ENCODE data around the gene SYT15.
"Not testable (repeated sequence)": the region's sequence is repeated elsewhere in the genome, so short reads cannot be mapped to it uniquely, and the experiment has no call there.

Gene SYT15

DNA sequence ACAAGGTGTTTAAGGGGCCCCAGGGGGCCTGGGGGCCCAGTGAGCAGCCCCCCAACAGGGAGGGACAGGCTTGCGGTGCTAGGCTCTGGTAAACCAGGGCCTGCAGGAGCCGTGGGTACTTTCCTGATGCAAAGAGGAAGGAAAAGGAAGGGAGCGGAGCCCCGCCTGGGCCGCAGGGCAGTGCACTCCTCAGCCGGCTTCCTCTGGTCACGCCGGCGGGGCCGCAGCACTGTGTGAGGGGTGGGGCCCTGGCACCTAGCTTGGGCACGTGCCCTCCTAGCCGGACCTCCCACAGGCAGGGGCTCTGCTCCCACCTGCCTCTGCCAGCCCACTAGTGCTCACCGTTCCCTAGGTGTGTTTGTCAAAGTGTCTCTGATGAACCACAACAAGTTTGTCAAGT is 6.3 kb downstream of the SYT15 start:
- not testable (repeated sequence) for DNase-seq (ENCODE audit: extremely low read depth in 1 of 2, low read depth in 1 of 2)

GRCh38 chr10:46587546-46587945 is 8.6 kb downstream of the SYT15 start:
- not testable (repeated sequence) for DNase-seq (ENCODE audit: extremely low read depth in 1 of 2, low read depth in 1 of 2)

GRCh38 chr10:46588221-46588620 is 9.3 kb downstream of the SYT15 start:
- not testable (repeated sequence) for DNase-seq (ENCODE audit: extremely low read depth in 1 of 2, low read depth in 1 of 2)

- not testable (repeated sequence) for DNase-seq (ENCODE audit: extremely low read depth in 1 of 2, low read depth in 1 of 2)
Measured at GRCh38 chr10:46589589-46589988, 10.7 kb downstream of the SYT15 start.

- not testable (repeated sequence) for DNase-seq (ENCODE audit: extremely low read depth in 1 of 2, low read depth in 1 of 2)
Measured at GRCh38 chr10:46591053-46591452, 12.1 kb downstream of the SYT15 start.

DNA sequence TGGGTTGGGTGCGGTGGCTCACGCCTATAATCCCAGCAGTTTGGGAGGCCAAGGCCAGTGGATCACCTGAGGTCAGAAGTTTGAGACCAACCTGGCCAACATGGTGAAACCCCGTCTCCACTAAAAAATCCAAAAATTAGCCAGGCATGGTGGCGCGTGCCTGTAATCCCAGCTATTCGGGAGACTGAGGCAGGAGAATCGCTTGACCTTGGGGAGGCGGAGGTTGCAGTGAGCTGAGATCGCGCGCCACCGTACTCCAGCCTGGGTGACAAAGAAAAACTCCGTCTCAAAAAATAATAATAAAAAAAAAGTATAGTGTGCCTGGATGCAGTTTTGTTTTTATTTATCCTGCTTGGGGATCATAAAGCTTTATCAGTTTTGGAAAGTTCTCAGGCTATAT is 14.4 kb downstream of the SYT15 start:
- DNase-seq (ENCODE audit: extremely low read depth in 1 of 2, low read depth in 1 of 2) = not testable (repeated sequence)

- not testable (repeated sequence) for DNase-seq (ENCODE audit: extremely low read depth in 1 of 2, low read depth in 1 of 2)
Measured at GRCh38 chr10:46594453-46595063, 15.6 kb downstream of the SYT15 start.

DNA sequence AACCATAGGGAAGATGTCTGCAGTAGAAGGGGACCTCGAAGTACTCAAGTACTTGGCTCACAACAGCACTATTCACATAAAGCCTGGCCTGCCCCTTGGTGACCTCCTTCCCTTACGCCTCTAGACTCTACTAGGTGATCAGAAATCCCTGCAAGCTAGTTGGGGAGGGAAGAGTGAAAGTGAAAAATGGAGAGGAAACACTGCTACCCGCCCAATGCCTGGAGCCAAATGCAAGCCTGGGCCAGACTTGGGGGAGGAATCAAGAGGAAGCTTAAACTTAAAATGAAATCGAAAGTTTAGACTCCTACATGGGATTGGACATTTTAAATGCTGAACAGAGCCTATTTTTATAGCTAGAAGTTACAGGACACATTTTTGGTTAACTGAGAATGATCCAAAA is 17.6 kb downstream of the SYT15 start:
- not testable (repeated sequence) for DNase-seq (ENCODE audit: extremely low read depth in 1 of 2, low read depth in 1 of 2)

- DNase-seq (ENCODE audit: extremely low read depth in 1 of 2, low read depth in 1 of 2) = not testable (repeated sequence)
Measured at GRCh38 chr10:46597616-46598246, 18.8 kb downstream of the SYT15 start.

- DNase-seq (ENCODE audit: extremely low read depth in 1 of 2, low read depth in 1 of 2) = not testable (repeated sequence)
Measured at GRCh38 chr10:46600516-46600915, 21.6 kb downstream of the SYT15 start.

- DNase-seq (ENCODE audit: extremely low read depth in 1 of 2, low read depth in 1 of 2) = not testable (repeated sequence)
Measured at GRCh38 chr10:46615540-46615939, 36.6 kb downstream of the SYT15 start.

DNA sequence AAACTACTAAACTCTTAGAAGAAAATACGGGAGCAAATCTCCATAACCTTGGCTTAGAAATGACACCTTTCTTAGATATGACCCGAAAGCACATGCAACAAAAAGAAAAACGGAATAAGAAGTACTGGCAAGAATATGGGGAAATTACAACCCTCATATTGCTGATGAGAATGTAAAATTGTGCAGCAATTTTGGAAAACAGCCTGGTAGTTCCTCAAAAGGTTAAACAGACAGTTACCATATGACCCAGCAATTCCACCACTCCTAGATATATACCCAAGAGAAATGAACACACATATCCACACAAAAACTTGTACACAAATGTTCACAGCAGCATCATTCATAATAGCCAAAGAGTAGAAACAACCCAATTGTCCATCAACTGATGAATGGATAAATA is 37.3 kb downstream of the SYT15 start:
- DNase-seq (ENCODE audit: extremely low read depth in 1 of 2, low read depth in 1 of 2) = not testable (repeated sequence)

GRCh38 chr10:46617134-46617533 is 38.2 kb downstream of the SYT15 start:
- not testable (repeated sequence) for DNase-seq (ENCODE audit: extremely low read depth in 1 of 2, low read depth in 1 of 2)

DNA sequence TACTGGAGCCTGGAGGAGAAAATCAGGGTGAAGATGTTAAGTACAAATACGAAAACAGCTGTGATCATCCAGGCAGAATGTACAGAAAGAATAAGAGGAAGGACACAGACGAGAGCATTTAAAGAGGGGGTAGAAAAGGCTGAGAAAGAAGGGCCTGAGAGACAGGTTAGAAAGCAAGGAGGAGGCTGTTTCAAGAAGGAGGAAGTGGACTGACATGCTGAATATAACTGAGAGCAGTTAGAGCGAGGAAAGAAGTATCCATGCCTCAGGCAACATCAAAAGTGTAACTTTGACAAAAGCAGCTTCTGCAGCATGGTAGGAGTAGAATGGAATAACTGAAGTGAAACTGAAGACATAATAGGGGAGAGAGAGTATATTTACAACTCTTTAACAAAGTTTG is 39.0 kb downstream of the SYT15 start:
- DNase-seq (ENCODE audit: extremely low read depth in 1 of 2, low read depth in 1 of 2) = not testable (repeated sequence)

DNA sequence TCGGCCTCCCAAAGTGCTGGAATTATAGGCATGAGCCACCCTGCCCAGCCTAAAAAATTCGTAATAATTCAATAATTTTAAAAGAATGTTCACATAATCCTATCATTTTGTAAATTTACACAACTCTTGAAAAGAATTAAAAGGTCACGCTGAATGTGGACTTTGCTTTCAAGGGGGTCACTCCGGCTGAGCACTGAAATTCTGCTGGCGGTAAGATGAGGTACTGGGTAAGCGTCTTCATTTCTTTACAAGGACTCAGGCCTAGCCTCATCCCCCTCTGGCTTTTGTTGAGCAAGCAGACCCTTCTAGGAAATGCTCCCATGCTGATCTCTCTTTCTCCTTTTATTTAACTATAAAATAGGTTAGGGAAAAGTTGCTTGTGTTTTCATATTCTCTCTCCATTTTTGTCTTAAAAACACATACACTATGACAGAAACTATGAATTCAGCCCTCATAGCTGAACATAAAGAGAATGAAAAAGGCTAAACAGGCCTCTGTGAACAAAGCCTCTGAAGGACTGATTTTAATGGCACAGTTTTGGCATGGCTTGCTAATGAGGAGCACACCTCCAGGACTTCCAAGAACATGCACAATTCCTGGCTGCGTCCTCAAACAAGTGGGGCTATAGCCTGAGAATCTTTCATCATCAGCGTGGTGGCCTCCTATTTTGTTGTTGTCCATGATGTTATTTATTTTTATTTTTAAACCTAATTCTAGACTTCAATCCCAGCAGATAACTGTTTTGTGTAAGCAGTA is 45.1 kb downstream of the SYT15 start:
- DNase-seq (ENCODE audit: extremely low read depth in 1 of 2, low read depth in 1 of 2) = not testable (repeated sequence)

- not testable (repeated sequence) for DNase-seq (ENCODE audit: extremely low read depth in 1 of 2, low read depth in 1 of 2)
Measured at GRCh38 chr10:46629805-46630204, 50.9 kb downstream of the SYT15 start.

DNA sequence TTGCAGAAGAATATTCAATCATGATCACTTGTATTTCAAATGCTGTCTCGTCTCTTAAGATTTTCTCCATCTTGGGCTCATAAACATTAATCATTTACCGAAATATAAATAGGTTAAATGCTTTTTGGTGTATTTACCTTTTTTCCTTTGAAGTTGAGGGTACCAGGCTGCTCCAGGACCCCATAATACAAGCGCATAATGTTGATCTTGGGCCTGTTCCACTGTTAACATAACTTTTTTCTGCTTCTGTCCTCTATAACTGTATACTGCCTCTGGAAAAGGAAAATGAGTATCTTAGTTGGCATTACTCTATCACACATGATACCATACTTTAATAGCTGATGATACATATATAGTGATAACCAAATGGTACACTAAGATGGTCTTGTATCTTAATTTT is 51.9 kb downstream of the SYT15 start:
- DNase-seq (ENCODE audit: extremely low read depth in 1 of 2, low read depth in 1 of 2) = not testable (repeated sequence)

DNA sequence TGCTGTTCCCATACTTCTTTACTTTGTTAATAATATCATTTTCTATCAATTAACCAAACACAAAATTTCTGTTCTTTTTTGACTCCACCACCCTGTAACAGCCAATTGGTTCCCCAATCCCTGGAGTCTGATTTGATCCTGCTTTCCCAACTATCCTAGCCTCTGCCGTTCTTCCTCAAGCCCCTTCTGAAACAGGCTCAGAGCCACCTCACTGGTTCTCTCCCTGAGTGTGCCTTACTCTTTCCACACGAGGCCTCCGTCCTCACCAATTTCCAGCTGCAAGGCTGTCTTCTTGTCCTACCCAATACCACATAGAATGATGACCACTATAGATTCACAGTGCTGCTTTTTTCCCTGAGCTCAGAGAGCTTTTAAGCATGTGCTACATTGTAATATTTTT is 52.8 kb downstream of the SYT15 start:
- not testable (repeated sequence) for DNase-seq (ENCODE audit: extremely low read depth in 1 of 2, low read depth in 1 of 2)

GRCh38 chr10:46634698-46635097 is 55.8 kb downstream of the SYT15 start:
- not testable (repeated sequence) for DNase-seq (ENCODE audit: extremely low read depth in 1 of 2, low read depth in 1 of 2)

- DNase-seq (ENCODE audit: extremely low read depth in 1 of 2, low read depth in 1 of 2) = not testable (repeated sequence)
Measured at GRCh38 chr10:46635364-46635959, 56.5 kb downstream of the SYT15 start.

GRCh38 chr10:46640005-46640404 is 61.1 kb downstream of the SYT15 start:
- DNase-seq (ENCODE audit: extremely low read depth in 1 of 2, low read depth in 1 of 2) = not testable (repeated sequence)
